RWPE2 (cell line): ENCODE data around the gene COMMD1.
"Not testable (repeated sequence)": the region's sequence is repeated elsewhere in the genome, so short reads cannot be mapped to it uniquely, and the experiment has no call there.

ENCODE experiments used
- ATAC-seq: fragments of 200-7000 bp; cut with Tn5 transposase; 3 replicates; pipeline ENCODE4 v1.9.1; 2021; ENCODE audit warnings: low read depth
- DNase-seq: peaks from one replicate; pipeline ENCODE4 v3.0.0-alpha.2; 2020; ENCODE audit warnings: low spot score
- H3K27ac ChIP-seq: fragments of 450-650 bp; 2 replicates; pipeline ENCODE4 v1.5.1; 2017; ENCODE audit warnings: mild to moderate bottlenecking; ENCODE audit not compliant: poor library complexity, severe bottlenecking
- H3K27me3 ChIP-seq: fragments of 250-450 bp; sonication (Bioruptor Pico); 2 replicates; pipeline ENCODE4 v1.5.1; 2021; ENCODE audit warnings: mild to moderate bottlenecking, moderate library complexity; ENCODE audit not compliant: insufficient read depth, poor library complexity, severe bottlenecking
- H3K36me3 ChIP-seq: fragments of 250-450 bp; sonication (Bioruptor Pico); 2 replicates; pipeline ENCODE4 v1.5.1; 2020; ENCODE audit warnings: low read depth, mild to moderate bottlenecking, moderate library complexity
- H3K4me1 ChIP-seq: fragments of 250-450 bp; sonication (Bioruptor Pico); 2 replicates; pipeline ENCODE4 v1.5.1; 2021; ENCODE audit warnings: mild to moderate bottlenecking, moderate library complexity; ENCODE audit not compliant: insufficient read depth, poor library complexity, severe bottlenecking
- H3K4me3 ChIP-seq: fragments of 250-450 bp; sonication (Bioruptor Pico); 2 replicates; pipeline ENCODE4 v1.5.1; 2021; ENCODE audit warnings: mild to moderate bottlenecking, moderate library complexity; ENCODE audit not compliant: severe bottlenecking
- H3K9me3 ChIP-seq: fragments of 250-450 bp; sonication (Bioruptor Pico); 2 replicates; pipeline ENCODE4 v1.5.1; 2021; ENCODE audit warnings: mild to moderate bottlenecking, moderate library complexity; ENCODE audit not compliant: severe bottlenecking
- TF ChIP-seq, protein P1 (sequence below): fragments of 450-650 bp; IDR thresholded peaks from one replicate; pipeline ENCODE4 v1.5.1; 2017; ENCODE audit warnings: mild to moderate bottlenecking, moderate library complexity; ENCODE audit not compliant: poor library complexity, severe bottlenecking

The COMMD1 gene

DNA sequence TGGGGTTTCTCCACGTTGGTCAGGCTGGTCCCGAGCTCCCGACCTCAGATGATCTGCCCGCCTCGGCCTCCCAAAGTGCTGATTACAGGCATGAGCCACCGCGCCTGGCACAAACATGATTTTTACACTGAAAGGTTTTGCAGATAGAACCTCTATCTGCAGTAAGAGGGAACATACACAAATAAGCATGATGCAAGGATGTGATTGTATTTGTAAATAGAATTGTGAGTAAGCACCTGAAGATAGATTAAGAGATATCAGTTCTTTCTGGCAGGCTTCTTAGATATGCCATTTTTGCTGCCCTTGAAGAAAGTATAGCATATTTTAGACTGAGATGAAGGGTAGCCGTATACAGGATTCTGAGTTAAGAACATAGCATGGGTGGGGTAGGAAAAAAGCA, 3.6 kb downstream of the COMMD1 start:
- Histone ChIP-seq H3K9me3 (no peaks in the 10 kb centered on the region), H3K36me3 (no peaks in the 10 kb centered on the region), H3K4me3 (no peak overlapping the region), H3K4me1 (no peaks in the 10 kb centered on the region), H3K27ac (no peak overlapping the region), H3K27me3 (no peaks in the 10 kb centered on the region)
- DNase-seq = no peak
- TF ChIP-seq, protein P1, sequence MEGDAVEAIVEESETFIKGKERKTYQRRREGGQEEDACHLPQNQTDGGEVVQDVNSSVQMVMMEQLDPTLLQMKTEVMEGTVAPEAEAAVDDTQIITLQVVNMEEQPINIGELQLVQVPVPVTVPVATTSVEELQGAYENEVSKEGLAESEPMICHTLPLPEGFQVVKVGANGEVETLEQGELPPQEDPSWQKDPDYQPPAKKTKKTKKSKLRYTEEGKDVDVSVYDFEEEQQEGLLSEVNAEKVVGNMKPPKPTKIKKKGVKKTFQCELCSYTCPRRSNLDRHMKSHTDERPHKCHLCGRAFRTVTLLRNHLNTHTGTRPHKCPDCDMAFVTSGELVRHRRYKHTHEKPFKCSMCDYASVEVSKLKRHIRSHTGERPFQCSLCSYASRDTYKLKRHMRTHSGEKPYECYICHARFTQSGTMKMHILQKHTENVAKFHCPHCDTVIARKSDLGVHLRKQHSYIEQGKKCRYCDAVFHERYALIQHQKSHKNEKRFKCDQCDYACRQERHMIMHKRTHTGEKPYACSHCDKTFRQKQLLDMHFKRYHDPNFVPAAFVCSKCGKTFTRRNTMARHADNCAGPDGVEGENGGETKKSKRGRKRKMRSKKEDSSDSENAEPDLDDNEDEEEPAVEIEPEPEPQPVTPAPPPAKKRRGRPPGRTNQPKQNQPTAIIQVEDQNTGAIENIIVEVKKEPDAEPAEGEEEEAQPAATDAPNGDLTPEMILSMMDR = no peak
- no peak for ATAC-seq

DNA sequence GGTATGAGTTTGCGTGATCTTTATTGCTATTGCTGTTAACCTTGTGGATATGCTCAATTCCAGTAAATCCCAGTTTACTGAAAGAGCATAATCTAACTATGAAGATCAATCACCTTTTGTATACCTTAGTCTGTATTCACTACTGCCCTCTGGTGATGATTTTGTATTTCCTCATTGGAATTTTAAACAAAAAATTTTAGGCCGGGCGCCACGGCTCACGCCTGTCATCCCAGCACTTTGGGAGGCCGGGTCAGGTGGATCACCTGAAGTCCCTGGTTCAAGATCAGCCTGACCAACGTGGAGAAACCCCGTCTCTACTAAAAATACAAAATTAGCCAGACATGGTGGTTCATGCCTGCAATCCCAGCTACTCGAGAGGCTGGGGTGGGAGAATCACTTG, 5.1 kb downstream of the COMMD1 start:
- no peak overlapping the region for H3K27ac ChIP-seq
- H3K4me1 ChIP-seq = no peaks in the 10 kb centered on the region
- H3K36me3 ChIP-seq = no peaks in the 10 kb centered on the region
- ATAC-seq (no peak), DNase-seq (no peak)
- no peak overlapping the region for H3K4me3 ChIP-seq
- H3K27me3 ChIP-seq = no peaks in the 10 kb centered on the region
- TF ChIP-seq, protein P1 = peak; percentile 35
- no peaks in the 10 kb centered on the region for H3K9me3 ChIP-seq

DNA sequence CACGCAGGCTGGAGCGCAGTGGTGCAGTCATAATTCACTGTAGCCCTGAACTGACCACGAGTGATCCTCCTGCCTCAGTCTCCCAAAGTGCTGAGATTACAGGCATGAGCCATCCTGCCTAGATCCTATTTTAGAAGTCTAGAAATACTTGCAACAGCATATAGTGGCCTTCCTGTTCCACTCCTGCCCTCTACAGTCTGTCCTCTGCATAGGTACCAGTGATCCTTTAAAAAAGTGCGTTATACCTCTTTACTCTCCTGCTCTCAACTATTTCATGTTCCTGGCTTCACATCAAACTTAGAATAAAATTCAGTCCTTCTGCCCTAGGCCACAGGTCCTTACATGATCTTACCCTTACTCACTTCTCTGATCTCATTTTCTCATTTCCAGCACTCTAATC, 6.0 kb downstream of the COMMD1 start:
- Histone ChIP-seq H3K4me3 (no peak overlapping the region), H3K36me3 (no peaks in the 10 kb centered on the region), H3K4me1 (no peaks in the 10 kb centered on the region), H3K27ac (no peak overlapping the region), H3K27me3 (no peaks in the 10 kb centered on the region), H3K9me3 (no peaks in the 10 kb centered on the region)
- no peak for DNase-seq
- TF ChIP-seq, protein P1 = no peak
- no peak for ATAC-seq

DNA sequence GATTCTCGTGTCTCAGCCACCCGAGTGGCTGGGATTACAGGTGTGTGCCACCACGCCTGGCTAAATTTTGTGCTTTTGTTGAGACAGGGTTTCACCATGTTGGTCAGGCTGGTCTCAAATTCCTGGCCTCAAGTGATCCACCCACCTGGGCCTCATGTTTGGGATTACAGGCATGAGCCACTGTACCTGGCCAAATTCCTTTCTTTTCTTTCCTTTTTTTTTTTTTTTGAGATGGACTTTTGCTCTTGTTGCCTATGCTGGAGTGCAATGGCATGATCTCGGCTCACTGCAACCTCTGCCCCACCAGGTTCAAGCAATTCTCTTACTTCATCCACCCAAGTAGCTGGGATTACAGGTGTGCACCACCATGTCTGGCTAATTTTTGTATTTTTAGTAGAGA, 9.3 kb downstream of the COMMD1 start:
- not testable (repeated sequence) for H3K4me3 ChIP-seq, DNase-seq, ATAC-seq, H3K4me1 ChIP-seq, H3K27me3 ChIP-seq, H3K36me3 ChIP-seq, H3K27ac ChIP-seq, H3K9me3 ChIP-seq

DNA sequence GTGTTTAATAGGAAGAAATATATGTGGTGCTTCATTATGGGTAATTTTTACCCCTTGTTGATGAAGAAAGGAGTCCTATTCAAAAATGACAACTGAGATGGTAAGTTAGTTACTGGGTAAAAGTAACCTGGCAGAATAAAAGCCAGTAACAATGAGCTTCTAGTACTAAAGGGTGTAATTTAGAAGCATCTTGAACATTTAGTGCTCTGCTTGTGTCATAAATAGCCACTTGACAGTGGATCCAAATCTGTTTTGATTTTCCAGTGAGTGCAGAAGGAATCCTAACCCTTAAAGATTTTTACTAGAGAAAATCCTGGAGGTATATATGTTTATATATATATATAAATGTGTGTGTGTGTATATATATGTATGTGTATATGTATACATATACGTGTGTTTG, 15.1 kb downstream of the COMMD1 start:
- DNase-seq (no peak), ATAC-seq (no peak)
- Histone ChIP-seq H3K4me3 (no peak overlapping the region), H3K27me3 (no peaks in the 10 kb centered on the region), H3K36me3 (no peaks in the 10 kb centered on the region), H3K27ac (no peak overlapping the region), H3K4me1 (no peaks in the 10 kb centered on the region), H3K9me3 (no peaks in the 10 kb centered on the region)
- TF ChIP-seq, protein P1 = no peak
